Right atrium auricular region (tissue), 2 donors: ENCODE results near the gene CACNG4. TPM values are rescaled to one million over a fixed set of nuclear protein-coding genes. Genes with fewer than 3 reads are reported as not detected.

Source experiments
- DNase-seq: peaks from one replicate; pipeline ENCODE4 v3.0.0-alpha.2; 2019; ENCODE audit warnings: low spot score
- H3K27ac ChIP-seq, 2 donors: fragments of 200-600 bp; sonication (generic); 1 replicate in 1 of 2; 2 replicates in 1 of 2; pipeline ENCODE4 v1.5.1; 2016 to 2019
- H3K27me3 ChIP-seq, 2 donors: fragments of 200-600 bp; sonication (generic); one replicate each; pipeline versions ENCODE4 v1.5.1 to v1.6.0; 2017 to 2019
- H3K36me3 ChIP-seq: fragments of 200-600 bp; sonication (generic); one replicate; pipeline ENCODE4 v1.5.1; 2016
- H3K4me1 ChIP-seq, 2 donors: fragments of 200-600 bp; sonication (generic); one replicate each; pipeline versions ENCODE4 v1.5.1 to v1.6.0; 2017 to 2019
- H3K4me3 ChIP-seq, 2 donors: fragments of 200-600 bp; sonication (generic); 1 replicate in 1 of 2; 2 replicates in 1 of 2; pipeline ENCODE4 v1.5.1; 2017 to 2019; ENCODE audit warnings: mild to moderate bottlenecking in 1 of 2, moderate library complexity in 1 of 2
- H3K9me3 ChIP-seq, 2 donors: fragments of 200-600 bp; sonication (generic); one replicate each; pipeline ENCODE4 v1.5.1; 2019
- total RNA-seq, 2 donors: library from RNA; depleted of rRNA; stranded (reverse); fragments of >200 nt; gene quantifications; one replicate each; pipeline ENCODE4 v1.1.0, GENCODE V29; 2016
- TF ChIP-seq, protein P1 (sequence below), 2 donors: fragments of 200-600 bp; sonication (generic); IDR thresholded peaks; one replicate each; pipeline ENCODE4 v1.5.1; 2019; ENCODE audit warnings: antibody characterized with exemption in 2 of 2

CACNG4 gene
- total RNA-seq, 2 donors from 2014 or later, result 0.63 to 1.9 TPM

DNA sequence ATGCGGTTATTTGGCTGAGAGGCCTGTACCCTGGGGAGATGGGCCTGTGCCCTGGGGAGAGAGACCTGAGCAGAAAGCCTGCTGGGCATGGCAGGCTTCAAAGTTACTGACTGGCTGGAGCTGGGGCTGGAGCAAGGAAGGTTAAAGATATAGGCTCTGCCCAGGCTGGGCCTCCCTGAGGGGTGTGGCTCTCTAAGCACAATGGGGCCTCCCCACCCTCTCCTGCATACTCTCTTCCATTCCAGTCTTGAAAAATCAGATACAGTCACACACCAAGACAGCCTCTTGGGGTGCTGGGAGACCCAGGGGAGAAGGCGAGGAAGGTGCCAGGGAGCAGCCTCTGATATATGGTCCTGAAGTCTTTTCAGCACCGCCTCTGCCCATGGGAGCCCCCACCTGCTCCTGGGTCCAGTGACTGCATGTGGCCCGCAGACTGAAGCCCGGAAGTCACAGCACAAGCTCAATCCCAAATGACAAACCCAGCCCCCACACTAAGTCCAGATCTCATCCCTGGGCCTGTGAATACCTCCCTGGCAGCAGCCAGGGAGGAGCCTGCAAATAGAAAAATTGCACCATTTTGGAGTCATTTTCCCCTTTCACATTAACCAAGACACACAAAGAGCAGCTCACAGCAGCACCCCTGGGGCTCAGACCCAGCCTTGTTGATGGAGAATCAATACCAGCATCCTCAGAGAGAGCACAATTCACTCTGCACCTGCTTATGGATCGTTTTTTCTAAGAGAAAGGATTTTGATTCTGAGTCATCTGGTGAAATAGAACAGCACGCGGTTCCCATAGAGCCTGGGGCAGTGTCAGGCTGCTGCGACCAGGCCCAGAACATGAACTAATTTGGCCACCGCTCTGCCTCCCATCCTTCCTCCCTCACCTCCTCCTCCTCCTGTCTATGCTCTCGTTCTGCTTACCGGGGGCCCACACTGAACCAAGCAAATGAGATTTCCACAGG, 54.2 kb downstream of the CACNG4 start:
- no peaks in the 10 kb centered on the region for H3K36me3 ChIP-seq
- TF ChIP-seq, protein P1, sequence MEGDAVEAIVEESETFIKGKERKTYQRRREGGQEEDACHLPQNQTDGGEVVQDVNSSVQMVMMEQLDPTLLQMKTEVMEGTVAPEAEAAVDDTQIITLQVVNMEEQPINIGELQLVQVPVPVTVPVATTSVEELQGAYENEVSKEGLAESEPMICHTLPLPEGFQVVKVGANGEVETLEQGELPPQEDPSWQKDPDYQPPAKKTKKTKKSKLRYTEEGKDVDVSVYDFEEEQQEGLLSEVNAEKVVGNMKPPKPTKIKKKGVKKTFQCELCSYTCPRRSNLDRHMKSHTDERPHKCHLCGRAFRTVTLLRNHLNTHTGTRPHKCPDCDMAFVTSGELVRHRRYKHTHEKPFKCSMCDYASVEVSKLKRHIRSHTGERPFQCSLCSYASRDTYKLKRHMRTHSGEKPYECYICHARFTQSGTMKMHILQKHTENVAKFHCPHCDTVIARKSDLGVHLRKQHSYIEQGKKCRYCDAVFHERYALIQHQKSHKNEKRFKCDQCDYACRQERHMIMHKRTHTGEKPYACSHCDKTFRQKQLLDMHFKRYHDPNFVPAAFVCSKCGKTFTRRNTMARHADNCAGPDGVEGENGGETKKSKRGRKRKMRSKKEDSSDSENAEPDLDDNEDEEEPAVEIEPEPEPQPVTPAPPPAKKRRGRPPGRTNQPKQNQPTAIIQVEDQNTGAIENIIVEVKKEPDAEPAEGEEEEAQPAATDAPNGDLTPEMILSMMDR (IDR thresholded peaks at IDR 0.05), result no peak
- DNase-seq, result no peak
- no peaks in the 10 kb centered on the region for H3K9me3 ChIP-seq
- no peak overlapping the region for H3K27ac ChIP-seq
- no peaks in the 10 kb centered on the region for H3K4me1 ChIP-seq
- no peaks in the 10 kb centered on the region for H3K27me3 ChIP-seq
- no peak overlapping the region for H3K4me3 ChIP-seq

GRCh38 chr17:67019809-67020208, 55.3 kb downstream of the CACNG4 start:
- DNase-seq, result no peak
- no peaks in the 10 kb centered on the region for H3K27me3 ChIP-seq
- no peaks in the 10 kb centered on the region for H3K4me1 ChIP-seq
- no peak overlapping the region for H3K27ac ChIP-seq
- no peaks in the 10 kb centered on the region for H3K36me3 ChIP-seq
- TF ChIP-seq, protein P1 (IDR thresholded peaks at IDR 0.05), result no peak
- no peak overlapping the region for H3K4me3 ChIP-seq
- no peaks in the 10 kb centered on the region for H3K9me3 ChIP-seq

GRCh38 chr17:67020293-67020766, 55.8 kb downstream of the CACNG4 start:
- no peak overlapping the region for H3K27ac ChIP-seq
- DNase-seq, result no peak
- TF ChIP-seq, protein P1 (IDR thresholded peaks at IDR 0.05), result no peak

DNA sequence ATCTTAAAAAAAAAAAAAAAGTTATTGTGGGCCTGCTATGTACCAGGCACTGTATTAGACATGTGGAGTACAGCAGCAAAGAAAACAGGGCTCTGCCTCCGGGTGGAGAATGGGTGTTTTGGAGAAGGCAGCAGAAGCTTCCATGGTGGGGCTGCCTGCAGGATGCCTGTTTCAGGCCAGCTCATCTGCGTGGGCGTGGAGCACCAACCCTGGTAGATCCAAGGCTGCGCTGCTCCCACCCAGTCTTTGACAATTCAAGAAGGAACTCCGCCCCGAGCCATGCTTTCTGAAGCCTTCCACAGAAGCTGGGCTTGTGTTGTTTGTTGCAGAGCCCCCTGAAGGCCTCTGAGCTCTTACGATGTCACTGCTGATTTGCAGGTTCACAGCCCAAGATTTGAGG, 56.7 kb downstream of the CACNG4 start:
- H3K27me3 ChIP-seq, result no peaks in the 10 kb centered on the region
- no peak for DNase-seq
- no peaks in the 10 kb centered on the region for H3K36me3 ChIP-seq
- TF ChIP-seq, protein P1 (IDR thresholded peaks at IDR 0.05), result no peak
- no peaks in the 10 kb centered on the region for H3K4me1 ChIP-seq
- no peaks in the 10 kb centered on the region for H3K9me3 ChIP-seq
- H3K27ac ChIP-seq, result no peak overlapping the region
- H3K4me3 ChIP-seq, result no peak overlapping the region

More at GRCh38 chr17:67020293-67020766, 55.8 kb downstream of the CACNG4 start:
- Histone ChIP-seq H3K36me3 (no peaks in the 10 kb centered on the region), H3K9me3 (no peaks in the 10 kb centered on the region), H3K27me3 (no peaks in the 10 kb centered on the region), H3K4me3 (no peak overlapping the region), H3K4me1 (no peaks in the 10 kb centered on the region)

GRCh38 chr17:67021743-67022450, 57.4 kb downstream of the CACNG4 start:
- TF ChIP-seq, protein P1 (IDR thresholded peaks at IDR 0.05), result no peak
- Histone ChIP-seq H3K27me3 (no peaks in the 10 kb centered on the region), H3K4me1 (no peaks in the 10 kb centered on the region), H3K9me3 (no peaks in the 10 kb centered on the region), H3K36me3 (no peaks in the 10 kb centered on the region), H3K4me3 (no peak overlapping the region), H3K27ac (no peak overlapping the region)
- no peak for DNase-seq
